Activated T-helper 1 cell treated with Interleukin-2 at 50 U/mL for 16 hours (primary cell): Measurements from ENCODE around the gene KLHL3.

Experiments used
- DNase-seq: peaks from one replicate; pipeline ENCODE4 v3.0.0-alpha.2; 2020; ENCODE audit warnings: low read depth

Gene KLHL3

GRCh38 chr5:137747848-137748247, 12.0 kb upstream of the KLHL3 start:
- no peak for DNase-seq

- no peak for DNase-seq
These were observed 7.2 kb upstream of the KLHL3 start for GRCh38 chr5:137743031-137743640.

- no peak for DNase-seq
These were observed 5.8 kb upstream of the KLHL3 start for GRCh38 chr5:137741718-137742117.

- DNase-seq, result no peak
These were observed 3.8 kb upstream of the KLHL3 start for GRCh38 chr5:137739737-137740136.

GRCh38 chr5:137738947-137739346, 3.1 kb upstream of the KLHL3 start:
- DNase-seq, result no peak

GRCh38 chr5:137737349-137738131, 1.7 kb upstream of the KLHL3 start:
- DNase-seq, result no peak

- no peak for DNase-seq
These were observed 607 bp upstream of the KLHL3 start for GRCh38 chr5:137736496-137736895.

- DNase-seq, result no peak
These were observed 831 bp downstream of the KLHL3 start for GRCh38 chr5:137734962-137735554.

GRCh38 chr5:137734331-137734730, 1.6 kb downstream of the KLHL3 start:
- DNase-seq, result no peak

GRCh38 chr5:137733922-137734321, 2.0 kb downstream of the KLHL3 start:
- DNase-seq, result no peak

GRCh38 chr5:137733006-137733405, 2.9 kb downstream of the KLHL3 start:
- DNase-seq, result no peak

- DNase-seq, result no peak
These were observed 4.7 kb downstream of the KLHL3 start for GRCh38 chr5:137731176-137731575.

- no peak for DNase-seq
These were observed 5.6 kb downstream of the KLHL3 start for GRCh38 chr5:137730336-137730735.

GRCh38 chr5:137728048-137728447, 7.8 kb downstream of the KLHL3 start:
- DNase-seq, result no peak

- no peak for DNase-seq
These were observed 8.3 kb downstream of the KLHL3 start for GRCh38 chr5:137727623-137728022.

- DNase-seq, result no peak
These were observed 11.6 kb downstream of the KLHL3 start for GRCh38 chr5:137724251-137724650.

- DNase-seq, result no peak
These were observed 17.3 kb downstream of the KLHL3 start for GRCh38 chr5:137718611-137719010.

GRCh38 chr5:137716337-137716736, 19.6 kb downstream of the KLHL3 start:
- no peak for DNase-seq

- no peak for DNase-seq
These were observed 20.4 kb downstream of the KLHL3 start for GRCh38 chr5:137715456-137715855.

GRCh38 chr5:137714946-137715345, 20.9 kb downstream of the KLHL3 start:
- DNase-seq, result no peak

- DNase-seq, result no peak
These were observed 21.4 kb downstream of the KLHL3 start for GRCh38 chr5:137714494-137714893.

GRCh38 chr5:137712139-137712667, 23.7 kb downstream of the KLHL3 start:
- no peak for DNase-seq

GRCh38 chr5:137710086-137710485, 25.8 kb downstream of the KLHL3 start:
- DNase-seq, result no peak
